HG03558 (cell line): ENCODE results near the gene RPN2.

Experiments
- ATAC-seq: cut with Tn5 transposase; IDR thresholded peaks from one replicate; pipeline ENCODE4 v1.9.1; 2021; ENCODE audit warnings: moderate number of reproducible peaks; ENCODE audit not compliant: unreplicated experiment; ENCODE audit errors: extremely low read depth

RPN2 gene

GRCh38 chr20:37285664-37286374 is 106.7 kb downstream of the RPN2 start:
- ATAC-seq: no peak

GRCh38 chr20:37288091-37288490 is 109.0 kb downstream of the RPN2 start:
- ATAC-seq: no peak

- ATAC-seq: no peak
Observed at GRCh38 chr20:37290158-37290810, 111.2 kb downstream of the RPN2 start.
